ENCODE data around the gene ZNF649.
A peak's percentile ranks its signal among the peaks of the same experiment; 100 is the strongest.

Gene ZNF649

DNA sequence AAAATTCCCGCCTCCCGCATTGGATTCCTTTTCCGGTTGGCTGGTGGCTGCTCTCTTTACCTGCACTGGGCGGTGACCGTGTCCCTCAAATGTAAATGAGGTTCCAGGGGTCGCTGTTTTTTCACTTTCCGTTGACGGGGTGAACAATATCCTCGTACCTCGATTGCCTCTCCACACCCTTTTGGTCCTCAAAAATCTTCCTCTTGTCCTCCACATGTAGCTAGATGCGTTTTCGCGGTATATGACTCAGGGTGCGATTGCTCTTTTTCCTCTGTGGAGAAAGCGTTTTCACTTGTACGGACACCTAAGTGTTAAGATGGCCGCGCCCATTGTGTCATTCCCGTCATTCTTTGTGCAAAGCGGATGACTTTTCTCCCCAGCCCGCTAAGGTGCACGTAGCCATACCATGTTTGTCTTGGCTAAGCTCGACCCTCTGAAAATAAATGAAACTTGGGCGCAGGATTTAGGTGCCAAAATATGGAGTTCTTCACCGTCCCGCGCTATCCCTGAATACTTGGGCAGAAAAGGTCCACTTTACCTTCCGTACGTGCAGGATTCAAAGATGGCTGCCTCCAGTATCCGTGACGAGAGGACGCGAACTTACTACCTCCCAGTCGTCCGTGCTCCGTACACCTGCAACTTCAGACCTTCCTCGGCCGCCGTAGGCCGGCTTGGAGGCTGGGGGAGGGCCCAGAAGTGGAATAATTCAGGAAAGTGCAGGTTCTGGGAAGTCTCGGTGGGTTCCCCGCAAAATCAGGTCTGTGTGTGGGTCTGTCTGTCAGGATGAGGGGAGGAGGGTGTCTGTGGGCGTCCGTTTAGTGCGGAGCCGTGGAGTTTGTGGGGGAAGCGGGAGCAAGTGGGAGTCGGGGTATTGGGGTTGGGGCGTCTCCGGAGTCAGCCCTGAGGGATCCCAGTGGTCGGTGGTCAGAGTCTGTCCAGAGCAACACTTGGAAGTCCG, 22.2 kb upstream of the ZNF649 start, which contains the start of gene ZNF613 (continued):
- TF ChIP-seq, protein P1, sequence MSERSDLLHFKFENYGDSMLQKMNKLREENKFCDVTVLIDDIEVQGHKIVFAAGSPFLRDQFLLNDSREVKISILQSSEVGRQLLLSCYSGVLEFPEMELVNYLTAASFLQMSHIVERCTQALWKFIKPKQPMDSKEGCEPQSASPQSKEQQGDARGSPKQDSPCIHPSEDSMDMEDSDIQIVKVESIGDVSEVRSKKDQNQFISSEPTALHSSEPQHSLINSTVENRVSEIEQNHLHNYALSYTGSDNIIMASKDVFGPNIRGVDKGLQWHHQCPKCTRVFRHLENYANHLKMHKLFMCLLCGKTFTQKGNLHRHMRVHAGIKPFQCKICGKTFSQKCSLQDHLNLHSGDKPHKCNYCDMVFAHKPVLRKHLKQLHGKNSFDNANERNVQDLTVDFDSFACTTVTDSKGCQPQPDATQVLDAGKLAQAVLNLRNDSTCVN (tag by site-specific recombination; optimal IDR thresholded peaks at IDR 0.05) = peak; percentile 29
- TF ChIP-seq ZNF335 (tag by site-specific recombination; conservative IDR thresholded peaks at IDR 0.05) (peak; percentile 99), GLIS2 (tag by site-specific recombination; IDR thresholded peaks at IDR 0.05) (0 out of 2 replicates have a peak, but pooled peaks have one; percentile 20), SP7 (tag by site-specific recombination; IDR thresholded peaks at IDR 0.05) (0 out of 2 replicates have a peak, but pooled peaks have one; percentile 15), SP2 (tag by site-specific recombination; IDR thresholded peaks at IDR 0.05) (peak; percentile 56), KLF10 (tag by site-specific recombination; IDR thresholded peaks at IDR 0.05) (no peak), YY1 (tag by site-specific recombination; IDR thresholded peaks at IDR 0.05) (peak; percentile 94), ZNF629 (tag by site-specific recombination; IDR thresholded peaks at IDR 0.05) (peak; percentile 40; the same call in 1 of the 2 replicates), ZIC2 (tag by site-specific recombination; IDR thresholded peaks at IDR 0.05) (no peak), ZNF2 (tag by site-specific recombination; IDR thresholded peaks at IDR 0.05) (0 out of 2 replicates have a peak, but pooled peaks have one; percentile 63)
- TF ChIP-seq, protein P2, sequence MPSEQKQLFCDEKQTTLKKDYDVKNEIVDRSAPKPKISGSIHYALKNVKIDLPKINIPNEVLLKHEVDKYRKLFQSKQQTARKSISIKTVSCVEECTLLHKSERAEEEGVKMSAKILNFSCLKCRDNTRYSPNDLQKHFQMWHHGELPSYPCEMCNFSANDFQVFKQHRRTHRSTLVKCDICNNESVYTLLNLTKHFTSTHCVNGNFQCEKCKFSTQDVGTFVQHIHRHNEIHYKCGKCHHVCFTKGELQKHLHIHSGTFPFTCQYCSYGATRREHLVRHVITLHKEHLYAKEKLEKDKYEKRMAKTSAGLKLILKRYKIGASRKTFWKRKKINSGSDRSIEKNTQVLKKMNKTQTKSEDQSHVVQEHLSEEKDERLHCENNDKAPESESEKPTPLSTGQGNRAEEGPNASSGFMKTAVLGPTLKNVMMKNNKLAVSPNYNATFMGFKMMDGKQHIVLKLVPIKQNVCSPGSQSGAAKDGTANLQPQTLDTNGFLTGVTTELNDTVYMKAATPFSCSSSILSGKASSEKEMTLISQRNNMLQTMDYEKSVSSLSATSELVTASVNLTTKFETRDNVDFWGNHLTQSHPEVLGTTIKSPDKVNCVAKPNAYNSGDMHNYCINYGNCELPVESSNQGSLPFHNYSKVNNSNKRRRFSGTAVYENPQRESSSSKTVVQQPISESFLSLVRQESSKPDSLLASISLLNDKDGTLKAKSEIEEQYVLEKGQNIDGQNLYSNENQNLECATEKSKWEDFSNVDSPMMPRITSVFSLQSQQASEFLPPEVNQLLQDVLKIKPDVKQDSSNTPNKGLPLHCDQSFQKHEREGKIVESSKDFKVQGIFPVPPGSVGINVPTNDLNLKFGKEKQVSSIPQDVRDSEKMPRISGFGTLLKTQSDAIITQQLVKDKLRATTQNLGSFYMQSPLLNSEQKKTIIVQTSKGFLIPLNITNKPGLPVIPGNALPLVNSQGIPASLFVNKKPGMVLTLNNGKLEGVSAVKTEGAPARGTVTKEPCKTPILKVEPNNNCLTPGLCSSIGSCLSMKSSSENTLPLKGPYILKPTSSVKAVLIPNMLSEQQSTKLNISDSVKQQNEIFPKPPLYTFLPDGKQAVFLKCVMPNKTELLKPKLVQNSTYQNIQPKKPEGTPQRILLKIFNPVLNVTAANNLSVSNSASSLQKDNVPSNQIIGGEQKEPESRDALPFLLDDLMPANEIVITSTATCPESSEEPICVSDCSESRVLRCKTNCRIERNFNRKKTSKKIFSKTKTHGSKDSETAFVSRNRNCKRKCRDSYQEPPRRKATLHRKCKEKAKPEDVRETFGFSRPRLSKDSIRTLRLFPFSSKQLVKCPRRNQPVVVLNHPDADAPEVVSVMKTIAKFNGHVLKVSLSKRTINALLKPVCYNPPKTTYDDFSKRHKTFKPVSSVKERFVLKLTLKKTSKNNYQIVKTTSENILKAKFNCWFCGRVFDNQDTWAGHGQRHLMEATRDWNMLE (tag by site-specific recombination; conservative IDR thresholded peaks at IDR 0.05; ENCODE audit: low read depth) = peak; percentile 69; the same call in 1 of the 2 replicates
- TF ChIP-seq, protein P3, sequence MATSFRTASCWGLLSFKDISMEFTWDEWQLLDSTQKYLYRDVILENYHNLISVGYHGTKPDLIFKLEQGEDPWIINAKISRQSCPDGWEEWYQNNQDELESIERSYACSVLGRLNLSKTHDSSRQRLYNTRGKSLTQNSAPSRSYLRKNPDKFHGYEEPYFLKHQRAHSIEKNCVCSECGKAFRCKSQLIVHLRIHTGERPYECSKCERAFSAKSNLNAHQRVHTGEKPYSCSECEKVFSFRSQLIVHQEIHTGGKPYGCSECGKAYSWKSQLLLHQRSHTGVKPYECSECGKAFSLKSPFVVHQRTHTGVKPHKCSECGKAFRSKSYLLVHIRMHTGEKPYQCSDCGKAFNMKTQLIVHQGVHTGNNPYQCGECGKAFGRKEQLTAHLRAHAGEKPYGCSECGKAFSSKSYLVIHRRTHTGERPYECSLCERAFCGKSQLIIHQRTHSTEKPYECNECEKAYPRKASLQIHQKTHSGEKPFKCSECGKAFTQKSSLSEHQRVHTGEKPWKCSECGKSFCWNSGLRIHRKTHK (tag by site-specific recombination; IDR thresholded peaks at IDR 0.05) = no peak
- TF ChIP-seq, protein P4, sequence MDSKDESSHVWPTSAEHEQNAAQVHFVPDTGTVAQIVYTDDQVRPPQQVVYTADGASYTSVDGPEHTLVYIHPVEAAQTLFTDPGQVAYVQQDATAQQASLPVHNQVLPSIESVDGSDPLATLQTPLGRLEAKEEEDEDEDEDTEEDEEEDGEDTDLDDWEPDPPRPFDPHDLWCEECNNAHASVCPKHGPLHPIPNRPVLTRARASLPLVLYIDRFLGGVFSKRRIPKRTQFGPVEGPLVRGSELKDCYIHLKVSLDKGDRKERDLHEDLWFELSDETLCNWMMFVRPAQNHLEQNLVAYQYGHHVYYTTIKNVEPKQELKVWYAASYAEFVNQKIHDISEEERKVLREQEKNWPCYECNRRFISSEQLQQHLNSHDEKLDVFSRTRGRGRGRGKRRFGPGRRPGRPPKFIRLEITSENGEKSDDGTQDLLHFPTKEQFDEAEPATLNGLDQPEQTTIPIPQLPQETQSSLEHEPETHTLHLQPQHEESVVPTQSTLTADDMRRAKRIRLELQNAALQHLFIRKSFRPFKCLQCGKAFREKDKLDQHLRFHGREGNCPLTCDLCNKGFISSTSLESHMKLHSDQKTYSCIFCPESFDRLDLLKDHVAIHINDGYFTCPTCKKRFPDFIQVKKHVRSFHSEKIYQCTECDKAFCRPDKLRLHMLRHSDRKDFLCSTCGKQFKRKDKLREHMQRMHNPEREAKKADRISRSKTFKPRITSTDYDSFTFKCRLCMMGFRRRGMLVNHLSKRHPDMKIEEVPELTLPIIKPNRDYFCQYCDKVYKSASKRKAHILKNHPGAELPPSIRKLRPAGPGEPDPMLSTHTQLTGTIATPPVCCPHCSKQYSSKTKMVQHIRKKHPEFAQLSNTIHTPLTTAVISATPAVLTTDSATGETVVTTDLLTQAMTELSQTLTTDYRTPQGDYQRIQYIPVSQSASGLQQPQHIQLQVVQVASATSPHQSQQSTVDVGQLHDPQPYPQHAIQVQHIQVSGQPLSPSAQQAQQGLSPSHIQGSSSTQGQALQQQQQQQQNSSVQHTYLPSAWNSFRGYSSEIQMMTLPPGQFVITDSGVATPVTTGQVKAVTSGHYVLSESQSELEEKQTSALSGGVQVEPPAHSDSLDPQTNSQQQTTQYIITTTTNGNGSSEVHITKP (tag by site-specific recombination; IDR thresholded peaks at IDR 0.05) = peak; percentile 79
- TF ChIP-seq, protein P5, sequence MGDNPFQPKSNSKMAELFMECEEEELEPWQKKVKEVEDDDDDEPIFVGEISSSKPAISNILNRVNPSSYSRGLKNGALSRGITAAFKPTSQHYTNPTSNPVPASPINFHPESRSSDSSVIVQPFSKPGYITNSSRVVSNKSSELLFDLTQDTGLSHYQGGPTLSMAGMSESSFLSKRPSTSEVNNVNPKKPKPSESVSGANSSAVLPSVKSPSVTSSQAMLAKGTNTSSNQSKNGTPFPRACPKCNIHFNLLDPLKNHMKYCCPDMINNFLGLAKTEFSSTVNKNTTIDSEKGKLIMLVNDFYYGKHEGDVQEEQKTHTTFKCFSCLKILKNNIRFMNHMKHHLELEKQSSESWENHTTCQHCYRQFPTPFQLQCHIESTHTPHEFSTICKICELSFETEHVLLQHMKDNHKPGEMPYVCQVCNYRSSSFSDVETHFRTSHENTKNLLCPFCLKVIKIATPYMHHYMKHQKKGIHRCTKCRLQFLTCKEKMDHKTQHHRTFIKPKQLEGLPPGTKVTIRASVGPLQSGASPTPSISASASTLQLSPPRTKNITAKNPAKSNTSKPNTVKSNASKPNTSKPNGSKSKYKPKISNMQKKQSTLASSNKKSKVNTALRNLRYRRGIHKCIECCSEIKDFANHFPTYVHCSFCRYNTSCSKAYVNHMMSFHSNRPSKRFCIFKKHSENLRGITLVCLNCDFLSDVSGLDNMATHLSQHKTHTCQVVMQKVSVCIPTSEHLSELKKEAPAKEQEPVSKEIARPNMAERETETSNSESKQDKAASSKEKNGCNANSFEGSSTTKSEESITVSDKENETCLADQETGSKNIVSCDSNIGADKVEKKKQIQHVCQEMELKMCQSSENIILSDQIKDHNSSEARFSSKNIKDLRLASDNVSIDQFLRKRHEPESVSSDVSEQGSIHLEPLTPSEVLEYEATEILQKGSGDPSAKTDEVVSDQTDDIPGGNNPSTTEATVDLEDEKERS (tag by site-specific recombination; IDR thresholded peaks at IDR 0.05) = peak; percentile 66; the same call in 1 of the 2 replicates
- TF ChIP-seq, protein P6, sequence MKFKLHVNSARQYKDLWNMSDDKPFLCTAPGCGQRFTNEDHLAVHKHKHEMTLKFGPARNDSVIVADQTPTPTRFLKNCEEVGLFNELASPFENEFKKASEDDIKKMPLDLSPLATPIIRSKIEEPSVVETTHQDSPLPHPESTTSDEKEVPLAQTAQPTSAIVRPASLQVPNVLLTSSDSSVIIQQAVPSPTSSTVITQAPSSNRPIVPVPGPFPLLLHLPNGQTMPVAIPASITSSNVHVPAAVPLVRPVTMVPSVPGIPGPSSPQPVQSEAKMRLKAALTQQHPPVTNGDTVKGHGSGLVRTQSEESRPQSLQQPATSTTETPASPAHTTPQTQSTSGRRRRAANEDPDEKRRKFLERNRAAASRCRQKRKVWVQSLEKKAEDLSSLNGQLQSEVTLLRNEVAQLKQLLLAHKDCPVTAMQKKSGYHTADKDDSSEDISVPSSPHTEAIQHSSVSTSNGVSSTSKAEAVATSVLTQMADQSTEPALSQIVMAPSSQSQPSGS (tag by site-specific recombination; IDR thresholded peaks at IDR 0.05; ENCODE audit: low read depth) = no peak
- TF ChIP-seq, protein P7, sequence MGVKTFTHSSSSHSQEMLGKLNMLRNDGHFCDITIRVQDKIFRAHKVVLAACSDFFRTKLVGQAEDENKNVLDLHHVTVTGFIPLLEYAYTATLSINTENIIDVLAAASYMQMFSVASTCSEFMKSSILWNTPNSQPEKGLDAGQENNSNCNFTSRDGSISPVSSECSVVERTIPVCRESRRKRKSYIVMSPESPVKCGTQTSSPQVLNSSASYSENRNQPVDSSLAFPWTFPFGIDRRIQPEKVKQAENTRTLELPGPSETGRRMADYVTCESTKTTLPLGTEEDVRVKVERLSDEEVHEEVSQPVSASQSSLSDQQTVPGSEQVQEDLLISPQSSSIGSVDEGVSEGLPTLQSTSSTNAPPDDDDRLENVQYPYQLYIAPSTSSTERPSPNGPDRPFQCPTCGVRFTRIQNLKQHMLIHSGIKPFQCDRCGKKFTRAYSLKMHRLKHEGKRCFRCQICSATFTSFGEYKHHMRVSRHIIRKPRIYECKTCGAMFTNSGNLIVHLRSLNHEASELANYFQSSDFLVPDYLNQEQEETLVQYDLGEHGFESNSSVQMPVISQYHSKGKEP (tag by site-specific recombination; IDR thresholded peaks at IDR 0.05) = no peak
